H1 (cell line): ENCODE data around the gene CCNJ. TPM values are rescaled to one million over a fixed set of nuclear protein-coding genes. Genes with fewer than 3 reads are reported as not detected.

Source experiments
- CTCF ChIA-PET: fragments of 300-600 bp; sonication (Branson Sonifier 250); formaldehyde crosslinking; loops from one replicate; lab custom pipeline; 2021; ENCODE audit not compliant: partially characterized antibody; lab: Charles Lee
- POLR2A ChIA-PET: fragments of 300-600 bp; sonication (Branson Sonifier 250); formaldehyde crosslinking; loops from one replicate; lab custom pipeline; 2021; ENCODE audit warnings: inconsistent platforms; ENCODE audit not compliant: partially characterized antibody; lab: Charles Lee
- DNase-seq, 2 experiments: peaks; one replicate each; pipeline versions ENCODE4 v3.0.0 to v3.0.0-alpha.2; 2010 to 2022; ENCODE audit warnings: low spot score in 2 of 2, low read depth in 1 of 2, mixed read lengths in 1 of 2
- FAIRE-seq: peaks from 2 replicates; lab custom pipeline; 2011; peaks lifted over from hg19 to GRCh38; lab: Jason Lieb, UNC
- H2AFZ ChIP-seq: 2 replicates; pipeline ENCODE4 v1.8.1; 2012; ENCODE audit warnings: low read length, inconsistent platforms
- H2AK5ac ChIP-seq: 2 replicates; pipeline ENCODE4 v1.6.1; 2013; ENCODE audit warnings: low read depth, low read length
- H2BK120ac ChIP-seq: replicated peaks from 2 replicates; pipeline ENCODE3; 2013; ENCODE audit warnings: low read depth, low read length, inconsistent platforms
- H2BK12ac ChIP-seq: 2 replicates; pipeline ENCODE4 v1.6.1; 2013; ENCODE audit warnings: low read depth, low read length
- H2BK15ac ChIP-seq: 2 replicates; pipeline ENCODE4 v1.6.1; 2013; ENCODE audit warnings: low read length
- H2BK20ac ChIP-seq: 2 replicates; pipeline ENCODE4 v1.6.1; 2013; ENCODE audit warnings: low read length
- H2BK5ac ChIP-seq: 2 replicates; pipeline ENCODE4 v1.6.1; 2013; ENCODE audit warnings: low read depth, low read length
- H3K14ac ChIP-seq: 2 replicates; pipeline ENCODE4 v1.6.1; 2013; ENCODE audit warnings: inconsistent platforms; ENCODE audit not compliant: insufficient read length
- H3K18ac ChIP-seq: 2 replicates; pipeline ENCODE4 v1.6.1; 2013; ENCODE audit warnings: low read length; ENCODE audit errors: extremely low read depth
- H3K23ac ChIP-seq: 2 replicates; pipeline ENCODE4 v1.6.1; 2013; ENCODE audit warnings: inconsistent platforms; ENCODE audit not compliant: insufficient read length
- H3K23me2 ChIP-seq: 2 replicates; pipeline ENCODE4 v1.6.1; 2013; ENCODE audit warnings: low read depth, low read length
- H3K27ac ChIP-seq: 2 replicates; pipeline ENCODE4 v1.6.1; 2011; ENCODE audit warnings: low read depth, low read length, inconsistent platforms
- H3K27me3 ChIP-seq, 4 experiments: replicated peaks in 1 of 4; 1 replicate in 1 of 4; 2 replicates in 3 of 4; pipeline versions ENCODE4 v1.6.1 to v1.8.1; 2011 to 2013; ENCODE audit warnings: low read length in 3 of 4, mild to moderate bottlenecking in 3 of 4, inconsistent platforms in 2 of 4, mixed read lengths in 2 of 4, moderate library complexity in 1 of 4; ENCODE audit not compliant: control insufficient read depth in 3 of 4, insufficient read depth in 3 of 4; ENCODE audit errors: extremely low read depth in 1 of 4
- H3K36me3 ChIP-seq, 4 experiments: 2 replicates each; pipeline versions ENCODE4 v1.6.1 to v1.8.1; 2011 to 2013; ENCODE audit warnings: mild to moderate bottlenecking in 4 of 4, low read length in 3 of 4, moderate library complexity in 2 of 4, control low read depth in 1 of 4, inconsistent platforms in 1 of 4; ENCODE audit not compliant: insufficient read depth in 4 of 4, control insufficient read depth in 2 of 4
- H3K4ac ChIP-seq: replicated peaks from 2 replicates; pipeline ENCODE3; 2013; ENCODE audit warnings: low read length, low read depth, mixed read lengths, inconsistent platforms; ENCODE audit not compliant: insufficient read length
- H3K4me1 ChIP-seq, 4 experiments: replicated peaks in 1 of 4; 1 replicate in 1 of 4; 2 replicates in 3 of 4; pipeline versions ENCODE4 v1.6.1 to v1.8.1; 2011 to 2013; ENCODE audit warnings: low read length in 3 of 4, inconsistent platforms in 2 of 4, mixed read lengths in 1 of 4; ENCODE audit not compliant: insufficient read depth in 4 of 4, control insufficient read depth in 3 of 4
- H3K4me2 ChIP-seq, 2 experiments: 2 replicates each; pipeline versions ENCODE4 v1.6.1 to v1.8.1; 2011 to 2013; ENCODE audit warnings: low read depth in 2 of 2, low read length in 2 of 2, control low read depth in 1 of 2, inconsistent platforms in 1 of 2, mild to moderate bottlenecking in 1 of 2; ENCODE audit not compliant: insufficient read depth in 1 of 2
- H3K4me3 ChIP-seq, 4 experiments: fragments of 200-600, 300-600 bp in 1 of 4; sonication (generic), shearing (Covaris generic), sonication (Bioruptor Twin) in 1 of 4; 2 replicates each; pipeline versions ENCODE4 v1.5.1 to v1.8.1; 2011 to 2016; ENCODE audit warnings: low read length in 4 of 4, low read depth in 3 of 4, control low read depth in 2 of 4, inconsistent platforms in 2 of 4, mild to moderate bottlenecking in 2 of 4, mixed read lengths in 1 of 4, moderate library complexity in 1 of 4; ENCODE audit not compliant: insufficient read depth in 2 of 4; ENCODE audit errors: extremely low read depth in 1 of 4
- H3K56ac ChIP-seq: replicated peaks from 2 replicates; pipeline ENCODE3; 2013; ENCODE audit warnings: low read depth, mild to moderate bottlenecking, mixed read lengths, low read length, inconsistent platforms; ENCODE audit not compliant: insufficient read length
- H3K79me1 ChIP-seq: 2 replicates; pipeline ENCODE4 v1.6.1; 2013; ENCODE audit warnings: low read depth, low read length, control low read depth
- H3K79me2 ChIP-seq, 2 experiments: 2 replicates each; pipeline versions ENCODE4 v1.6.1 to v1.8.1; 2012 to 2013; ENCODE audit warnings: low read length in 2 of 2, mild to moderate bottlenecking in 2 of 2, inconsistent platforms in 1 of 2; ENCODE audit not compliant: insufficient read depth in 2 of 2, control insufficient read depth in 1 of 2
- H3K9ac ChIP-seq, 4 experiments: replicated peaks in 1 of 4; 1 replicate in 1 of 4; 2 replicates in 3 of 4; pipeline versions ENCODE4 v1.6.1 to v1.8.1; 2011 to 2013; ENCODE audit warnings: low read depth in 3 of 4, low read length in 3 of 4, control low read depth in 2 of 4, mild to moderate bottlenecking in 2 of 4, moderate library complexity in 2 of 4, inconsistent platforms in 1 of 4; ENCODE audit errors: extremely low read depth in 1 of 4
- H3K9me3 ChIP-seq, 2 experiments: 2 replicates each; pipeline versions ENCODE4 v1.6.1 to v1.8.1; 2012 to 2013; ENCODE audit warnings: mild to moderate bottlenecking in 2 of 2, moderate library complexity in 2 of 2, control low read depth in 1 of 2, inconsistent platforms in 1 of 2, low read depth in 1 of 2, low read length in 1 of 2, mixed read lengths in 1 of 2; ENCODE audit not compliant: insufficient read depth in 2 of 2
- H4K20me1 ChIP-seq, 2 experiments: replicated peaks in 1 of 2; 2 replicates each; pipeline versions ENCODE3 to v1.8.1; 2011 to 2013; ENCODE audit warnings: inconsistent platforms in 2 of 2, low read length in 2 of 2, mild to moderate bottlenecking in 1 of 2; ENCODE audit not compliant: insufficient read depth in 2 of 2, control insufficient read depth in 1 of 2
- H4K5ac ChIP-seq: 2 replicates; pipeline ENCODE4 v1.6.1; 2013; ENCODE audit warnings: low read length, low read depth, mixed read lengths, inconsistent platforms; ENCODE audit not compliant: insufficient read length
- H4K8ac ChIP-seq: 2 replicates; pipeline ENCODE4 v1.8.0; 2013; ENCODE audit warnings: mild to moderate bottlenecking, moderate library complexity, low read length, inconsistent platforms; ENCODE audit not compliant: insufficient read depth; ENCODE audit errors: extremely low read depth
- H4K91ac ChIP-seq: replicated peaks from 2 replicates; pipeline ENCODE3; 2013; ENCODE audit warnings: low read length, mixed read lengths, inconsistent platforms; ENCODE audit not compliant: insufficient read length
- ATF3 ChIP-seq: IDR thresholded peaks from 2 replicates; pipeline ENCODE4 v1.6.1; 2011; ENCODE audit warnings: low read depth, mild to moderate bottlenecking, low read length; ENCODE audit not compliant: insufficient read depth
- CBX8 ChIP-seq: fragments of 300-800, 300-1000 bp; sonication (generic); IDR thresholded peaks from 2 replicates; pipeline ENCODE4 v1.7.1; 2016; ENCODE audit warnings: low read depth, low read length, borderline replicate concordance
- CTCF ChIP-seq, 3 experiments: IDR thresholded peaks; 1 replicate in 2 of 3; 2 replicates in 1 of 3; pipeline versions ENCODE4 v1.5.1 to v1.6.1; 2011; ENCODE audit warnings: low read length in 3 of 3, mild to moderate bottlenecking in 3 of 3, inconsistent platforms in 2 of 3, low read depth in 1 of 3, moderate library complexity in 1 of 3; ENCODE audit not compliant: insufficient read depth in 1 of 3; ENCODE audit errors: control extremely low read depth in 1 of 3
- RAD21 ChIP-seq, 2 experiments: IDR thresholded peaks in 1 of 2; conservative IDR thresholded peaks in 1 of 2; 2 replicates each; pipeline ENCODE4 v1.6.1; 2011; ENCODE audit warnings: low read depth in 2 of 2, low read length in 2 of 2, improper control_type of control experiment in 1 of 2, inconsistent platforms in 1 of 2, mild to moderate bottlenecking in 1 of 2, moderate library complexity in 1 of 2
- WGBS, 2 experiments: shearing (Covaris generic) in 1 of 2; methylation state at CpG; one replicate each; pipeline versions ENCODE4 v1.1.6 to v1.1.7; 2013 to 2015; ENCODE audit warnings: low lambda C conversion rate in 2 of 2, mixed read lengths in 2 of 2, inconsistent platforms in 1 of 2, low coverage in 1 of 2, missing lambda C conversion rate in 1 of 2; ENCODE audit not compliant: insufficient replicate concordance in 2 of 2, insufficient coverage in 1 of 2, insufficient read length in 1 of 2; ENCODE audit errors: extremely low coverage in 1 of 2, missing lambda C conversion rate in 1 of 2; 5-methylcytosine and 5-hydroxymethylcytosine counted together
- polyA plus RNA-seq, 7 experiments: library from polyadenylated mRNA; depleted of rRNA in 3 of 7; stranded (reverse) in 5 of 7; unstranded in 2 of 7; fragments of >200 nt in 5 of 7; fragments of 200-250 nt in 2 of 7; gene quantifications; 1 replicate in 5 of 7; 2 replicates in 1 of 7; 4 replicates in 1 of 7; pipeline versions ENCODE4 v1.2.1 to v1.2.3, GENCODE V29; 2011 to 2013; ENCODE audit warnings: missing spikeins in 2 of 7, mixed read lengths in 2 of 7
- total RNA-seq: library from RNA; stranded (reverse); fragmentation: NEBNext Ultra II Directional; extraction: Animal tissue kit (Norgen Biotek cat#: 25700); gene quantifications from 2 replicates; pipeline ENCODE4 v1.2.1, GENCODE V29; 2021

The CCNJ gene
- total and polyA plus RNA-seq, 2 of the 8 experiments (the other 6 are each of a cell fraction or from before 2014, with no cell fraction given) = 31.4 to 34.7 TPM

GRCh38 chr10:96047004-96047649 is 3.7 kb downstream of the CCNJ start:
- ChIA-PET POLR2A (interaction anchor here (0.8 to 1.6 kb wide), 5 partner anchors 8 to 91 kb away, joined by 3 to 9 read pairs (median 4); partner anchors contain the start of gene ZNF518A), CTCF (interaction anchor here (0.9 to 1.9 kb wide), 9 partner anchors 8 to 292 kb away, joined by 3 to 9 read pairs (median 5); partner anchors contain the start of gene ZNF518A)
- no peaks in the 10 kb centered on the region; the same call in 1 of the 2 replicates for H3K79me1 ChIP-seq
- no peak overlapping the region for H3K14ac ChIP-seq
- peaks cover 10 to 83% of the 10 kb centered on the region in 2 experiments for H3K79me2 ChIP-seq
- no peak overlapping the region for H3K23ac ChIP-seq
- H3K27me3 ChIP-seq = peaks cover 0 to 8% (median 4%) of the 10 kb centered on the region in 4 experiments; a peak in 5 of 7 replicates
- H3K4me2 ChIP-seq = no peak overlapping the region
- no peak overlapping the region for H4K91ac ChIP-seq
- no peak overlapping the region for H3K27ac ChIP-seq
- H3K9ac ChIP-seq = no peak overlapping the region
- H3K23me2 ChIP-seq = peaks cover 11% of the 10 kb centered on the region
- no peak overlapping the region for H3K4ac ChIP-seq
- H3K56ac ChIP-seq = no peak overlapping the region
- H2AFZ ChIP-seq = no peak overlapping the region
- H3K4me1 ChIP-seq = no peaks in the 10 kb centered on the region
- no peak overlapping the region for H2BK120ac ChIP-seq
- H2BK15ac ChIP-seq = no peak overlapping the region
- 0 out of 4 replicates have a peak, but pooled peaks cover 0 to 3% of the 10 kb centered on the region in 2 experiments for H3K9me3 ChIP-seq
- peaks cover 0 to 30% (median 10%) of the 10 kb centered on the region in 4 experiments; a peak in 6 of 8 replicates for H3K36me3 ChIP-seq
- H4K8ac ChIP-seq = no peak overlapping the region
- no peak overlapping the region for H3K4me3 ChIP-seq
- peak in 1 of 3 experiments; percentile 10; a peak in 1 of 4 replicates for TF ChIP-seq CTCF (IDR thresholded peaks at IDR 0.05; ENCODE audit: control extremely low read depth in 1 of 3, insufficient read depth in 1 of 3, low read depth in 1 of 3, low read length in 3 of 3)
- TF ChIP-seq CBX8 = no peak
- TF ChIP-seq RAD21 (IDR thresholded peaks at IDR 0.05 in 1 of 2, conservative IDR thresholded peaks at IDR 0.05 in 1 of 2; ENCODE audit: low read depth in 2 of 2, low read length in 2 of 2) = peak; percentile 37 to 42
- no peak for TF ChIP-seq ATF3
- no peak overlapping the region for H2BK20ac ChIP-seq
- no peak overlapping the region for H2BK5ac ChIP-seq
- DNase-seq (no peak), FAIRE-seq (no peak)
- no peak overlapping the region for H2BK12ac ChIP-seq
- H4K20me1 ChIP-seq = peaks cover 4 to 11% of the 10 kb centered on the region in 2 experiments
- WGBS, 2 experiments = 90% methylated on average over 4 of the region's 4 CpGs; no CpG with 5 or more reads in 1 of the 2 experiments
- H2AK5ac ChIP-seq = no peak overlapping the region
- no peak overlapping the region for H3K18ac ChIP-seq
- H4K5ac ChIP-seq = no peak overlapping the region
